A549 (cell line): ENCODE data around the gene GRID2. TPM values are rescaled to one million over a fixed set of nuclear protein-coding genes. Genes with fewer than 3 reads are reported as not detected.
A peak's percentile ranks its signal among the peaks of the same experiment; 100 is the strongest.

ENCODE experiments used
- ATAC-seq, 2 experiments: fragments of 200-7000 bp in 1 of 2; fragments of >200 bp in 1 of 2; cut with Nextera tagmentation in 1 of 2; cut with Tn5 transposase in 1 of 2; 3 replicates each; pipeline versions ENCODE4 v1.8.0 to v1.9.1; 2018 to 2020; ENCODE audit warnings: mild to moderate bottlenecking in 1 of 2, moderate library complexity in 1 of 2
- CTCF ChIA-PET: fragments of 300-600 bp; sonication (Branson Sonifier 250); formaldehyde crosslinking; extraction: SDS; loops from one replicate; lab custom pipeline; 2021; ENCODE audit warnings: antibody characterized with exemption, inconsistent platforms; lab: Yijun Ruan, JAX
- POLR2A ChIA-PET: fragments of 350-600 bp; formaldehyde crosslinking; extraction: SDS; loops from one replicate; lab custom pipeline; 2021; ENCODE audit warnings: antibody characterized with exemption, inconsistent platforms; lab: Yijun Ruan, JAX
- DNase-seq, 2 experiments: peaks; one replicate each; pipeline versions ENCODE4 v3.0.0 to v3.0.0-alpha.2; 2011 to 2016; ENCODE audit warnings: low read depth in 1 of 2, low spot score in 1 of 2
- FAIRE-seq: peaks from 2 replicates; lab custom pipeline; 2011; peaks lifted over from hg19 to GRCh38; lab: Jason Lieb, UNC
- H3K27ac ChIP-seq, 2 experiments: fragments of >200 bp; sonication (Bioruptor Twin); formaldehyde crosslinking; 3 replicates each; pipeline ENCODE4 v1.5.1; 2016 to 2017
- H3K4me1 ChIP-seq: fragments of >200 bp; sonication (Bioruptor Twin); formaldehyde crosslinking; 3 replicates; pipeline ENCODE4 v1.6.1; 2016
- H3K4me2 ChIP-seq: fragments of >200 bp; sonication (Bioruptor Twin); formaldehyde crosslinking; 3 replicates; pipeline ENCODE4 v1.6.1; 2016
- H3K4me3 ChIP-seq: fragments of >200 bp; sonication (Bioruptor Twin); formaldehyde crosslinking; 3 replicates; pipeline ENCODE4 v1.5.1; 2016
- H3K9me3 ChIP-seq: fragments of >200 bp; sonication (Bioruptor Twin); formaldehyde crosslinking; 3 replicates; pipeline ENCODE4 v1.6.1; 2016
- CTCF ChIP-seq: fragments of >200 bp; sonication (Bioruptor Twin); formaldehyde crosslinking; IDR thresholded peaks from 3 replicates; pipeline ENCODE4 v1.5.1; 2016
- EHF ChIP-seq: fragments of 250-450 bp; sonication (Bioruptor Pico); IDR thresholded peaks from 2 replicates; pipeline ENCODE4 v1.5.0; 2020; ENCODE audit warnings: mild to moderate bottlenecking
- ELK1 ChIP-seq: fragments of 150-350 bp; IDR thresholded peaks from 2 replicates; pipeline ENCODE4 v1.6.1; 2014; ENCODE audit warnings: low read depth, mild to moderate bottlenecking, low read length
- EP300 ChIP-seq, 2 experiments: fragments of >200 bp; sonication (Bioruptor Twin); formaldehyde crosslinking; IDR thresholded peaks; 2 replicates in 1 of 2; 3 replicates in 1 of 2; pipeline ENCODE4 v1.6.1; 2016 to 2017
- FOXS1 ChIP-seq: fragments of 250-450 bp; sonication (Bioruptor Pico); IDR thresholded peaks from 2 replicates; pipeline ENCODE4 v1.5.0; 2020; ENCODE audit warnings: mild to moderate bottlenecking, moderate library complexity
- HOXB13 ChIP-seq: fragments of 250-450 bp; sonication (Bioruptor Pico); IDR thresholded peaks from 2 replicates; pipeline ENCODE4 v1.5.0; 2020; ENCODE audit warnings: low read depth, mild to moderate bottlenecking, moderate library complexity
- HOXB5 ChIP-seq: fragments of 250-450 bp; sonication (Bioruptor Pico); IDR thresholded peaks from 2 replicates; pipeline ENCODE4 v1.5.0; 2020; ENCODE audit warnings: mild to moderate bottlenecking, moderate library complexity
- KDM5A ChIP-seq: fragments of 200-600 bp; sonication (generic); IDR thresholded peaks from 2 replicates; pipeline ENCODE4 v1.6.1; 2016; ENCODE audit warnings: antibody characterized with exemption, mild to moderate bottlenecking
- PBX3 ChIP-seq: IDR thresholded peaks from 2 replicates; pipeline ENCODE4 v1.6.1; 2012
- POLR2A ChIP-seq: IDR thresholded peaks from 2 replicates; pipeline ENCODE4 v1.6.1; 2012; ENCODE audit warnings: mild to moderate bottlenecking, low read length
- RAD21 ChIP-seq, 2 experiments: fragments of >200 bp in 1 of 2; sonication (Bioruptor Twin) in 1 of 2; formaldehyde crosslinking in 1 of 2; IDR thresholded peaks in 1 of 2; conservative IDR thresholded peaks in 1 of 2; 2 replicates in 1 of 2; 3 replicates in 1 of 2; pipeline ENCODE4 v1.6.1; 2012 to 2018; ENCODE audit warnings: inconsistent platforms in 1 of 2
- SMC3 ChIP-seq: fragments of >200 bp; sonication (Bioruptor Twin); formaldehyde crosslinking; IDR thresholded peaks from 3 replicates; pipeline ENCODE4 v1.6.1; 2018; ENCODE audit warnings: inconsistent platforms
- ZFP36 ChIP-seq: fragments of 450-650 bp; IDR thresholded peaks from 2 replicates; pipeline ENCODE4 v1.6.1; 2014; ENCODE audit warnings: borderline replicate concordance; ENCODE audit not compliant: partially characterized antibody
- ZSCAN20 ChIP-seq: fragments of 250-450 bp; sonication (Bioruptor Pico); IDR thresholded peaks from 2 replicates; pipeline ENCODE4 v1.8.0; 2022; ENCODE audit warnings: mild to moderate bottlenecking, moderate library complexity
- WGBS: methylation state at CpG from one replicate; pipeline ENCODE4 v1.1.6; 2017; ENCODE audit errors: missing lambda C conversion rate; 5-methylcytosine and 5-hydroxymethylcytosine counted together
- polyA plus RNA-seq, 4 experiments: library from polyadenylated mRNA; depleted of rRNA in 3 of 4; stranded (reverse); fragments of >200 nt; fragmentation: RNase III in 1 of 4; extraction: RNeasy Plus Mini Kit Qiagen cat#74134 plus additional on column Dnase treatment in 1 of 4; gene quantifications; 2 replicates in 3 of 4; 3 replicates in 1 of 4; pipeline ENCODE4 v1.2.3, GENCODE V29; 2011 to 2017

GRID2 gene
- polyA plus RNA-seq, 2 of the 4 experiments (the other 2 are of a cell fraction) = not detected

DNA sequence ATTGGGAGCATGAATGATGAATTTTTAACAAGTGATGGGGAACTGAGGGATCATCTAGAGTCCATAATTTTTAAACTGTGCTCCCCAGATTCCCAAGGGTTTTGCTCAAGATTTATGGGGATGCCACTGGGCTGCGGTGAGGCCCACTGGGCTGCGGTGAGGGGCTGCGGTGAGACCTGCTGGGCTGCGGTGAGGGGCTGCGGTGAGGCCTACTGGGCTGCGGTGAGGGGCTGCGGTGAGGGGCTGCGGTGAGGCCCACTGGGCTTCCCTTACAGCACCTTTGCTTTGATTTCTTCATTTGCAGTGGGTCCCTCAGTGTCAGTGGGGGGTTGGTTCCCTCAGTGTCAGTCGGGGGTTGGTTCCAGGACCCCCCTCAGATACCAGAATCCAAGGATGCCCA, 1477.4 kb downstream of the GRID2 start:
- H3K4me2 ChIP-seq = no peak overlapping the region

DNA sequence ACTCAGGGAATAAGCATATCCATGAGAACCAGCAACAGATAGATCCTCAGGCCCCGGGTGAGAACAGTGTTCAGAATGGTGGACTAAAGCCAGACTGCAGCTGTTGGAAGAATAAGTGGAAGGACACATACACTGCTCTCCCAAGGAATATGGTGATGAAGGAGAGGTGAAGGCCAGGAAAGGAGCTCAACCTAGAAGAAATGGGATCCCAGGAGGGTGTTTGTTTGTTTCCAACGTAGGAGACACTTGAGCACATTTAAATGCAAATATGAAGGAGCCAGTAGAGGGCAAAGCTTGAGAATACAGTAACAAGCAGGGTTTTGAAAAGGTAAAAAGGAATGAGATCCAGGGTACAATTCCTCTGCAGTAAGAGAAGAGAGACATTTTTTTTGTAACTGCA, 1482.4 kb downstream of the GRID2 start:
- FAIRE-seq (no peak), DNase-seq (no peak), ATAC-seq (no peak)
- H3K27ac ChIP-seq = no peak overlapping the region
- H3K9me3 ChIP-seq = no peaks in the 10 kb centered on the region
- no peak overlapping the region for H3K4me3 ChIP-seq
- WGBS = 12% methylated on average over 2 of the region's 2 CpGs
- ChIA-PET POLR2A (no interaction called here), CTCF (no interaction called here)
- no peak for TF ChIP-seq POLR2A
- no peak overlapping the region for H3K4me2 ChIP-seq
- no peaks in the 10 kb centered on the region for H3K4me1 ChIP-seq

More for the DNA sequence above, 1477.4 kb downstream of the GRID2 start:
- DNase-seq (no peak), FAIRE-seq (no peak), ATAC-seq (no peak)
- H3K9me3 ChIP-seq = no peaks in the 10 kb centered on the region
- TF ChIP-seq EHF (no peak), HOXB13 (CRISPR knock-in tag) (no peak), FOXS1 (CRISPR knock-in tag) (no peak)
- ChIA-PET POLR2A (no interaction called here), CTCF (no interaction called here)
- H3K4me1 ChIP-seq = no peaks in the 10 kb centered on the region
- H3K4me3 ChIP-seq = no peak overlapping the region
- H3K27ac ChIP-seq = no peak overlapping the region
- 64% methylated on average over 9 of the region's 9 CpGs for WGBS

GRCh38 chr4:93788712-93789111, 1484.9 kb downstream of the GRID2 start:
- TF ChIP-seq HOXB5 (CRISPR knock-in tag) (no peak), ZSCAN20 (CRISPR knock-in tag) (no peak), KDM5A (no peak), SMC3 (peak; percentile 38; the same call in 2 of the 3 replicates), POLR2A (no peak), CTCF (peak; percentile 27; the same call in 1 of the 3 replicates)
- CTCF ChIA-PET = interaction anchor here (0.7 to 0.8 kb wide), 2 partner anchors 436 to 465 kb away, joined by 3 read pairs; no protein-coding TSS in a partner anchor
- WGBS = 80% methylated on average over 1 of the region's 1 CpG
- POLR2A ChIA-PET = no interaction called here
- no peak for FAIRE-seq
- peak; percentile 54 to 71; a peak in 4 of 6 replicates for ATAC-seq
- DNase-seq = peak; percentile 1 to 43
- H3K4me3 ChIP-seq = no peak overlapping the region
- no peak overlapping the region for H3K4me2 ChIP-seq
- H3K9me3 ChIP-seq = no peaks in the 10 kb centered on the region
- H3K4me1 ChIP-seq = no peaks in the 10 kb centered on the region
- no peak overlapping the region for H3K27ac ChIP-seq

GRCh38 chr4:93791570-93792195, 1487.9 kb downstream of the GRID2 start:
- no peak for TF ChIP-seq PBX3
- peak; percentile 37; the same call in 2 of the 3 replicates for TF ChIP-seq SMC3
- TF ChIP-seq EP300 (IDR thresholded peaks at IDR 0.05) = no peak
- no peak for TF ChIP-seq EHF
- TF ChIP-seq CTCF = peak; percentile 79
- TF ChIP-seq RAD21 (conservative IDR thresholded peaks at IDR 0.05 in 1 of 2, IDR thresholded peaks at IDR 0.05 in 1 of 2) = peak; percentile 80
- no peak for TF ChIP-seq ZFP36
- no peak for TF ChIP-seq ELK1
- TF ChIP-seq, all 56 proteins: peak for 3
- H3K4me3 ChIP-seq = no peak overlapping the region
- H3K27ac ChIP-seq = no peak overlapping the region
- ChIA-PET POLR2A (no interaction called here), CTCF (interaction anchor here (0.6 to 1.4 kb wide), 5 partner anchors 10 to 335 kb away, joined by 3 to 4 read pairs (median 3); no protein-coding TSS in a partner anchor)
- H3K9me3 ChIP-seq = no peaks in the 10 kb centered on the region
- no peak for FAIRE-seq
- no peaks in the 10 kb centered on the region for H3K4me1 ChIP-seq
- ATAC-seq = peak; percentile 70 to 88
- DNase-seq = peak; percentile 21 to 44
- H3K4me2 ChIP-seq = no peak overlapping the region
- WGBS = 0% methylated on average over 3 of the region's 3 CpGs
